ENCODE results near the gene TGFBI.

DNA sequence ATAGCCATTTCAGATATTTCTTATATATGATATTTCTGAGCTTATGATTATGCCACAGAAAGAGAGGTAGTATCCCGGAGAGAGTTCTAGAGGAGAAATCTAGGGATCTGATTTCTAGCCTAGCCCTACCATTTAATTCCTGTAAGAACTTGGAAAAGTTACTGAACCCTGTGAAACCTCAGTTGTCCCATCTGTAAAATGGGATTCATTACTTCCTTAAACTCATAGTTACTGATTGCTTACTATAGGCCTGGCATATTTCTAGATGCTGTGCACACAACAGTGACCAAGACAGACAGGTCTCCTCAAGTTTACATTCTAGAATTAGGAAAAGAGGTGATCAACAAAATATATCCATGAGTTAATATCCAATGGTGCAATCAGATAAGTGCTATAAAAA lies 73.1 kb downstream of the TGFBI start:
- TF ChIP-seq, protein P1, sequence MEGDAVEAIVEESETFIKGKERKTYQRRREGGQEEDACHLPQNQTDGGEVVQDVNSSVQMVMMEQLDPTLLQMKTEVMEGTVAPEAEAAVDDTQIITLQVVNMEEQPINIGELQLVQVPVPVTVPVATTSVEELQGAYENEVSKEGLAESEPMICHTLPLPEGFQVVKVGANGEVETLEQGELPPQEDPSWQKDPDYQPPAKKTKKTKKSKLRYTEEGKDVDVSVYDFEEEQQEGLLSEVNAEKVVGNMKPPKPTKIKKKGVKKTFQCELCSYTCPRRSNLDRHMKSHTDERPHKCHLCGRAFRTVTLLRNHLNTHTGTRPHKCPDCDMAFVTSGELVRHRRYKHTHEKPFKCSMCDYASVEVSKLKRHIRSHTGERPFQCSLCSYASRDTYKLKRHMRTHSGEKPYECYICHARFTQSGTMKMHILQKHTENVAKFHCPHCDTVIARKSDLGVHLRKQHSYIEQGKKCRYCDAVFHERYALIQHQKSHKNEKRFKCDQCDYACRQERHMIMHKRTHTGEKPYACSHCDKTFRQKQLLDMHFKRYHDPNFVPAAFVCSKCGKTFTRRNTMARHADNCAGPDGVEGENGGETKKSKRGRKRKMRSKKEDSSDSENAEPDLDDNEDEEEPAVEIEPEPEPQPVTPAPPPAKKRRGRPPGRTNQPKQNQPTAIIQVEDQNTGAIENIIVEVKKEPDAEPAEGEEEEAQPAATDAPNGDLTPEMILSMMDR (IDR thresholded peaks at IDR 0.05; ENCODE audit: low read length) = no peak
- TF ChIP-seq EZH2 (IDR thresholded peaks at IDR 0.05; ENCODE audit: borderline replicate concordance, low read length) = no peak

Data from OCI-LY1 (cell line).